Activated CD4-positive, alpha-beta T cell treated with anti-CD3 and anti-CD28 coated beads, Interleukin-2, Interleukin-6, amounts not matched to agents 100 ng/mL and 50 ng/mL, durations not matched to agents 16 hours and 8 hours (primary cell): ENCODE results near the gene TMEM9.

Experiments
- DNase-seq: peaks from one replicate; pipeline ENCODE4 v3.0.0-alpha.2; 2020

TMEM9 gene

DNA sequence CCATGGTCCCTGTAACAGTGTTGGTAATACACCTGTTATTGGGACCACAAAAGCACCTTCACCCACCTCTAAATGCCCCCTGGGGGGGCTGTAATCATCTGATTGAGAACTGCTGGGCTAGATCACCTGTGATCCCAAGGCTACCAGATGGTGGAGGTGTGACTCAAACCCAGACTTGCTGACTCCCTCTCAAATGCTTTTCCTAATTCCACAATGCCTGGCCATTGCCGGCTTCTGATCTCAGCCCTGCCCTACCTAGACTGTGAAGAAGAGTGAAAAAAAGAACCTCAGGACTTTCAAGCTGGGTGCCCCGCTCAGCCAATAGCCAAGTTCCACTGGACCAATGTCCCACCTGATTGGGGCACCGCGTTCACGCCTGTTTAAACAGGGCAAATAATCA is 9.6 kb downstream of the TMEM9 start:
- no peak for DNase-seq

DNA sequence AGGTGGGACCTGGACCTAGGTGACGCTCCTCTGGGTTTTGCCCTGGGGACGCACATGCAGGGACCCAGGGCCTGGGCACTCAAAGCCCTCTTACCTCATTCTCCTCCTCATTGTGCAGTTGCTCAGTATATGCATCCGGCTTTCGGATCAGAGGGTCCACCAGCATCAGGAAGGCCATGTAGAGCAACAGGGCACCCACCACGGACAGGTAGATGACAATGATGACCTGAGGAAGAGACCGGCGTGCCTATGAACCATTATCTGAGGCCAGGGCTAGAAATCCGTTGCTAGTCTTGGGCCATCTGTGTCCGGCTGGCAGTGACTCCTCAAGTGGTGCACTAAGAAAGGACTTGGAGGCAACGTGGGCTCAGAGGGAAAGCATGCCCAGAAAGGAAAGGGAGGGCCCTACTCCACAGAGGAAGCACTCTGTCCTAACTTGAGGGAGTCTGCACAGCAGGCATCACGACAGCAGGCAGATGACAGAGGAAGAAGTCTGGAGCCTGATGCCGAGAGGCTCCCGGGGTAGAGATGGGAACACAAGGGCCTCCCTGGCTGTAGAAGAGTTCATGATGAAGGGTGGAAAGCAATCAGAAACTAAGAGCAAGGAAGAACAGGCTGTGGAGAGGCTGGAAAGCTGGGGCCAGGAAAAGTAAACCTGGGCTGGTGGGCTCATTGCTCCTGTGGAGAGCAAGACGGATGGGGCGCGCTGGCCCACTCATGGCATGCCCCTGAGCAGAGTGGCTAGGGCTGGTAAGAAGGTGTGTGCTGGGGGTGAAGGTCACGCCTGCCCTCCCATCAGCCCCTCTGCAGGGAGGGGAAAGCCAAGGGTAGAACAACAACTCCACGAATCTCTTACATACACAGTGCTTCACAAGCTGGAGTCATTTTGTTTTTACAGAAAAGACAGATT is 10.3 kb downstream of the TMEM9 start:
- DNase-seq, result no peak

DNA sequence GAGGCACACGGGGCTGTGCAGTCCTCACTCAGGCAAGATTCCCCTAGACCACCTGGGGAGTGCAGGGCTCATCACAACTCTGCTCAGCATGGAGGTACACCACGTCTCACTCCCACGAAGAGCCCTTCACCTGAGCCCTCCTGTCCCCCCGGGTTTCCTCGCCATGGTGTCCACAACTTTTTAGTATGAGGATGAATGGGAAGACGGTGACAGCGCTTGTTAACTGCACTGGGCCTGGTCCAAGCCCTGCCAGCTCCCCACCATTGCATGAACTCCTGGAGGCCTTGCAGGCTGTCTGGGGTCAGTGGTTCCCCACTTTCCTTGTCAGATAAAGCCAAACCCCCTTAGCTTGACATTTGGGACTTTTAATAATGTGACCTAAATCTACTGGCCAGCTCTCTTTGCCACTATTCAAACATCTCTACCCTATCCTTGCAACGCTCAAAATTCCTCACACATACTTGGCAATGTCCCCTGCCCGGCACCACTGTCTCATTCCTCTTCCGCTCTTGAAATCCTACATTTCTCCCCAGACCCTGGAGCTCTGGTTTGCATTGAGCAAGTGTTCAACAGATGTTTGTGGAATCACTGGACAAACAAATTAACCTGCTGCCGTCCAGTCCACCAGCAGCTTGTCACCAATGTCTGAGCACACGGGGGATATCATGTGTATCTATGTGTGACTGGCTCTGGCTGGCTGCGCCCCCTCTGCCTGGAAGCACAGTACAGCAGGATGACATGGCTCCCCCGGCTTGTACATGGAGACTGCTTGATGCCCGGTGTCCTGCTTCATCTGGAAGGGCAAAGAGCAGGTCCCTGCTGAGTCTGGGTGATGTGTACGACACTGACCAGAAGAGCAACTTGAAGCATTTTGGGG is 11.2 kb downstream of the TMEM9 start:
- DNase-seq, result no peak

DNA sequence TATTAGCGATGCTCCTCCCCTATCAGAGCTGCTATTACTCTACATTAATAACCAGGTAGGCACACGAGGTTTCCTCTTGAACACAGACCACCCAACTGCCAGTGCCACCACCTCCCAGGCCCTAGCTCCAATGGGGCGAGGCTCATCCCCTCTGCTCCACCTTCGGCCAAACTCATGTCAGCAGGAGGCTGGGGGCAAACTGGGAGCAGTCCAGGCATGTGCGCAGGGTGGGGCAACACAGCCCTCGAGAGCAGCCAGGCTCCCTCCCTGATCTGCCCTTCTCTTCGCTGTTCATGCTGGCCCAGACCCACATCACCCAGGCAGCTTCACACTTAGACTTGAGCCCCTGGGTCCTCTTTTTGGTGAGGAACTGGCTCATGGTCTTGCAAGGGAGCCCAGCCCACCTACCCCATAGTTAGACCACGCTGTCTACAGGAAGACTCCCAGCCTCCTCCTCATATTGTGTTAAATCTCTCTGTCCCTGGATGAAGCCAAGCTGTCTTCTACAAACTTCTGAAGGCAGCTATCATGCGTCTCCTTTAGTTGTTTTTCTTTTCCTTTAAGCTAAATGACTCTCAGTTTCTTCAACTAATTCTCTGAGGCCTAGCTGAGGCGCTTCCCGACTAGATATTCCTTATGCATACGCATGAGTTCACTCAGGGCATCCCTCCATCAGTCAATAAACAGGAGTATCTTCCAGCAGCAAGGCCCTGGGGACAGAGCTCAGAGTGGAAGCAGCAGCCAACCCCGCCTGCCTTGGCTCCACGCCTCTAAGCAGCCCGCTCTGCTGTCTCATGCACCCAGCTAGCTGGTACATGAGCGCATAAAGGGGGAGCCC is 12.0 kb downstream of the TMEM9 start:
- DNase-seq, result no peak

GRCh38 chr1:201141418-201141817 is 12.9 kb downstream of the TMEM9 start:
- DNase-seq, result no peak

- no peak for DNase-seq
These were observed 13.4 kb downstream of the TMEM9 start for GRCh38 chr1:201140941-201141260.

GRCh38 chr1:201140235-201140940 is 13.9 kb downstream of the TMEM9 start:
- DNase-seq, result no peak

DNA sequence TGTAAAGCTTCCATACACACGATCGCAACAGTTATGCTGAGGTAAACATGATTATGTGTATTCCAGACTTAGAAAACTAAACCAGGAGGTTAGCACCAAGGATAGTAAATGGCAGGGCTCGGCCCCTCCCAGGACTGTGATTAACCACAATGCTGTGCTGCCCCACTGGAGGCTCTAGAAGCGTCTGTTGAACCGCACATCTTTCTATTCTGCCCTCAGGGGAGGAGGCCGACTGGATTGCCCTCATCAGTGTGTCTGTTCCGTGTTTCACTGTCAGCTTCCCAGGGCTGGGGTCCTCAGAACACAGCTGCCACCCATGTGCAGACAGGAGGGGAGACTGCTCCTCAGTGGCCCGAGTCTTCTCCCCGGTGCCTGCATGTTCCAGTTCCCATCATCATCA is 14.5 kb downstream of the TMEM9 start:
- DNase-seq, result no peak

DNA sequence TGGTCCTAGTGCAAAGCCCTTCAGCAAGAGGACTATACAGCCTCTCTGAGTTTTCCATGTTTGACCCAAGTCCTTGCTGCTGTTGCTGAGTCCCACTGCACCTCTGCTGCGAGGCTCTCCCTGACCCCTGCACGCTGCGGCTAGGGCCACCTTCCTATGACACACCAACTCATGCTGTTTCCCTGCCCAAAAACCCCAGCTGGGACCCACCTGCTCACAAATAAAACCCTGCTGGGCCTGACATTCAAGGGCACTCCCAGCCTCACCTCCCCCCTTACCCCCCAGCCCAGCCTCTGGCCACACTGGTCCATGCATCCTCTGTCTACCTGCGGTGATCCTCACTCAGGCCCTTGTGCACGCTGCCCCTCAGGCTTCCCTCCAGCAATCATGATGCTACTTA is 15.0 kb downstream of the TMEM9 start:
- DNase-seq, result no peak

GRCh38 chr1:201138311-201138840 is 15.9 kb downstream of the TMEM9 start:
- no peak for DNase-seq

- DNase-seq, result no peak
These were observed 16.5 kb downstream of the TMEM9 start for GRCh38 chr1:201137579-201138310.

- no peak for DNase-seq
These were observed 17.3 kb downstream of the TMEM9 start for GRCh38 chr1:201137024-201137392.

DNA sequence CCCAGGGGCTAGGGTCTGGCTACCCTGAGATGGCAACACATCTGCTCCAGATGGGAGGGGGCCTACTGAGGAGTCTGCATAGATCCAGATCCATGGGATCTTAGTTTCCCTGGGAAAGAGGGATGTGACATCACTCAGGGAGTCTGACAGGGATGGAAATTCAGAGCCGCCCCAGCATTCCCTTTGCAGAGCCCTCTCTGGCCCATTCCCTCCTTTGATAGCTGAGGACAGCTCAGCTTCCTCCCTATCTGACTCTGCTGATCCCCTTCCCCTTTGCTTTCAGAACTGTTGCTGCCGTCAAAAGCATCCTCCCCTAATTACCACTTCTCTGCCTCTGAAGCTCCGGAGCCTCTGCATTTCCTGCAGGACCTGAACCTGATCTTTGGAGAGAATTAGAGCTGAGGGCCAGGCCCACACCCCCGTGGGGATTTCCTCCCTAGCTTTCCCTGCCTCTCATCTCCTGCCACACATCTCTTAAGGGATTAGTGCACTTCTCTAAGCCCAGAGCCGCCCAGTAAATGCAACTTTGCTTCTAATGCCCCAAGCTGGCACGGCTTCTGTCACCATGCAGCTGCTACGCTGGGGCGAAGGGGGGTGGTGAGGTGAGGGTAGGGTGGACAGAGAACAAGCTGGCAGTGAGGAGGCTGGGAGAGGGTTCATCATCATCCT is 17.8 kb downstream of the TMEM9 start:
- DNase-seq, result no peak

- no peak for DNase-seq
These were observed 19.9 kb downstream of the TMEM9 start for GRCh38 chr1:201134405-201134804.

DNA sequence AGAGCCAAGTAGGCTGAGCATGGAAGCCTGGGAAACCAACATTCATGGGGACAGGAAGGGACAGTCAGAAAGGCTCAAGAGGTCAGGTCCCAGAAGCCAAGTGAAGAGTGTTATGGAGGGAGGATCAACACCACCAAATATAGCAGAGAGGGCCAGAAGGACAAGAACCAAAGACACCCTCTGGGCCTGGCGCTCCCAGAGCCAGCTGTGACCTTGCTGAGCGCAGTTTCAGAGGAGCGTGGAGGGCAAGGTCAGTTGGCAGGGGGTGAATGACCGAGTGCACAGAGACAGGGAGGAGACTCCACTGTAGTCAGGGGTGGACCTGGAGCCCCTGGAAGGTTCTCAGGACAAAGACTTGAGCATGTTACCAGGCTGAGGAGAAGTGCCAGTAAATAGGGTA is 22.9 kb downstream of the TMEM9 start:
- DNase-seq, result no peak

DNA sequence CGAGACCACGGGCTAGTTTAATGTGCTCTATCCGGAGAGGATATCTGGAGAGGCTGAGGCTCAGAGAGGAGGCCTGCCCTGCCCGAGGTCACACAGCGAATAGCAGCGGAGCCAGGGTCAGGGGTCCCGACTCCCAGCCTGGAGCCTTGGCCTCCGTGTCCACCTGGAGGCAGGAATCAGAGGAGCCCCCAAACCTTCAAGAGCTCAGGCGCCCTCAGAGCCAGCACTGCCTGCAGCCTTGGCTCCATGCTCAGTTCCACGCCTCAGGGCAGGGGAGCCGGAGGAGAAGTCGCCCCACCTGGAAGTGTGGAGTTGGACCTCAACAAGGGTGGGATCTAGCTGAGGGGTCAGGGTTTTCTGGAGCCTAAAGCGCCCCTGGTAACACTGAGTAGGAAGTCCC is 25.3 kb downstream of the TMEM9 start:
- DNase-seq, result no peak

GRCh38 chr1:201128476-201128875 is 25.8 kb downstream of the TMEM9 start:
- DNase-seq, result no peak

GRCh38 chr1:201127755-201128455 is 26.4 kb downstream of the TMEM9 start:
- DNase-seq, result no peak

DNA sequence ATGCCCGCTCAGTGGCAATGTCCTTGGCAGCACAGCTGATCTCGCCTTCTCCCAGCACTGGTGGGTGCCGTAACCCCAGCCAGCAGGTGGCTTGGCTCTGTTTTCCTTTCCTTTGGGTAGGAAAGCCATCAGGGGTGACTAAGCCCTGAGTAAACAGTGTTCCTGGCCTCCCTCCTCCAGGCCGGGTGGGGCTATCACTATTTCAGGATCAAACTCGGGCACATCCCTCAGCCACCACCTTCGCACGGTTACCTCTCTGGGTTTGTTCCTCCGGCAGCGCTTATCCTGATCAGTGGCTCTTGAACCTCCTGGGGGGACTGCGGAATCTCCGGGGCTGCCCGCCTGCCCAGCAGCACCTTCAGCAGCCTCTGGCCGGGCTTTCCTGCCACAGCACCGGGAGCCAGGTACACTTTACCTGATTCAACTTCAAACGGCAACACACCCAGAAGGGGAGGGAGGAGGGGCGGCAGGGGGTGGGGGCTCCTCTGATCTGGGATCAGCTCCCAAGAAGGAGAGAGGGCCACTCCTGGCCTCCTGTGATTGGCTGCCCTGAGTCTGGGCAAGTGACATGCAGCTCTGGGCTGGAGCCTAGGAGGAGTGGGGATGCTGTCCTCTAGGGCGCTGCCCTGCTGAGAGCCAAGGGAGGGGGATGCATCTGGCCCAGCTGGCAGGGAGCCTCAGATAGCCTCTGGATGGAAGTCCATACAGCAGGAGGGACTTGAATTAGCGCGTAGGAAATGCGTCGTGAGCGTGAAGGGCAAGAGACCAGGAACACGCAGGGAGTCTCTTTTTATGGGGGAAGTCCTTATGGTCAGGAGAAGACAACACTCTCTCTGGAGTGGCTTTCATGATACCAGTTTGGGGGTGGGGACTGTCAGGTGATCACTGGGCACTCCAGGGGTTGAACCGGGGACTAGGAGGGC is 27.2 kb downstream of the TMEM9 start, which contains the start of gene ASCL5:
Gene ASCL5, minus strand, starts transcription at position 353 of the 923 bp plus-strand sequence. CDS start 11,812 bp downstream, outside the sequence.
- DNase-seq, result no peak
